GM21515 (cell line): Measurements from ENCODE around the gene DLK2.
A peak's percentile ranks its signal among the peaks of the same experiment; 100 is the strongest.
"Not testable (repeated sequence)": the region's sequence is repeated elsewhere in the genome, so short reads cannot be mapped to it uniquely, and the experiment has no call there.

ENCODE experiments used
- ATAC-seq: cut with Tn5 transposase; IDR thresholded peaks from one replicate; pipeline ENCODE4 v1.9.1; 2021; ENCODE audit not compliant: unreplicated experiment

DLK2 gene

GRCh38 chr6:43481591-43482236, 26.4 kb upstream of the DLK2 start:
- ATAC-seq, result no peak

- ATAC-seq, result no peak
These were observed 25.7 kb upstream of the DLK2 start for GRCh38 chr6:43481075-43481474.

- no peak for ATAC-seq
These were observed 22.6 kb upstream of the DLK2 start for GRCh38 chr6:43478008-43478372.

GRCh38 chr6:43477235-43478007, 22.1 kb upstream of the DLK2 start, which contains the start of gene TJAP1:
Gene TJAP1 (plus strand): TSS chr6:43477570. CDS start chr6:43499002, 21,432 bp downstream.
- ATAC-seq, result peak; percentile 89

DNA sequence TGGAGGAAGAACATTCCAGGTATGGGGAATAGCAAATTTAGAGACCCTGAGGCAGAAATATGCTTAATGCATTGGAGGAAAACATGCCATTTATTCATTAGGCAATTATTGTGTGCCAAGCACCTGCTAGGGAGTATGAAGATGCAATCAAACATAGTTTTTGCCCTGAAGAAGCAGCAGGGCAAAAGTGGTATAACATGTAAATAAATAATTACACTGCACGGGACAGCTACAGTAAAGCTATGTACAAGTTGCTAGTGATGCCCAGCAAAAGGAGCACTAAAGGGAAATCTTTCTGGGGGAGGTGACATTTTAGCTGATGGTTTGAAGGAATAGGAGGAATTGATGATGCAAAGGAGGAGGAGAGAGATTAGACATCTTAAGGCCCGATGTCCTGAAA, 21.4 kb upstream of the DLK2 start:
- no peak for ATAC-seq

- ATAC-seq, result no peak
These were observed 20.2 kb upstream of the DLK2 start for GRCh38 chr6:43475516-43475915.

- no peak for ATAC-seq
These were observed 17.2 kb upstream of the DLK2 start for GRCh38 chr6:43472515-43472914.

DNA sequence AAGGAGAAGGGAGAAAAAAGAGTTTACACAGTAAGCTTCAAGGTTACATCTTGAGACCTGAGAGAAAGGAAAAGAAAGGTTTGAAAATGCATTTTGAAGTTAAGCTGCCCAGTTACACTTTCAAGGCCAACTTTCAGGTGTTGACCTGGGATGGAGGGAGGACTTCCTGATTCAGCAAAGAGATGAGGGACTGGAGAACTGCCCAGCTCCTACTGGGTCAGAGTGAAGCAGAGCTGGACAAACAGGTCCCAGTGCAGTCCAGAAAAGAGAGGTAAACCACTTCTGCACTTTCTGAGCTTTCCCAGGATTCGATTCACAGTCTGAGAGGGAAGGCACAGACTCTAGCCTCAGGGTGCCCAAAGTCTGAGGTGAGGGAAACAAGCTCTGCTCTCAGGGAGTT, 16.1 kb upstream of the DLK2 start:
- ATAC-seq, result no peak

GRCh38 chr6:43469947-43470346, 14.6 kb upstream of the DLK2 start:
- ATAC-seq, result no peak

- no peak for ATAC-seq
These were observed 13.7 kb upstream of the DLK2 start for GRCh38 chr6:43468748-43469681.

DNA sequence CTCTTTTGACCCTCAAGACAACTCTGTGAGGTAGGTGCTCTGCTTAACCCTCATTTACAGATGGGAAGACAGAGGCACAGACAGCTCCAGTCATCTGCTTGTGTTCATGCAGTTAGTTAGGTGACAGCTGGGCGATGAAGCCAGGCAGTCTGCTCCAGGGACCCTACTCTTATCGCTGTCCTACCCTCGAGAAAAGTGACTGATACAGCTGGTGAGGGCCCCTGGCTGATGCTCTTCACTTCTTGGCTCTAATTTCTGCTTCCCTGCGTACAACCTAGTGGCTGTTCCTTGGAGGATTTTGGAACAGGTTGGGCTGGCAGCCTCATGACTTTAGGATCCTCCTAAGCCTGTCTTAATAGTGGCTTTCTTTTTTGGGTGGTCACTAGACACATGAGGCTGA, 12.9 kb upstream of the DLK2 start:
- no peak for ATAC-seq

DNA sequence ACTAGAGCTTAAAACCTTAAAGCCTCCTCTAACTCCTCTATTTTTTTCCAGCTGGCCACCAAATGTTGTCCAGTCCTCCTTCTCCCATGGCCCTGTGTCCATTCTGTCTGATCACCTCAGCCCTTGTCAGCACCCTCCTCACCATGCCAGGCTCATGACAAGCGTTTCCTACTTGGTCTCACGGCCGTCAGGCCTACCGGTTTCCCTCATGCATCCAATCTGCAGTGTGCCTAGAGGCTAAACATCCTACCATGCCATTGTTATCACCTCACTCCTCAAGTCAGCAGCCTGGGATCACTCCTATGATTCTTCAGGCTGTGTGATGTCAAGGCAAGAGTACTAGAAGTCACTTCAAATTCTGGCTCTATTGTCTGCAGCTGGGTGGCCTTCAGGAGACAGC, 12.4 kb upstream of the DLK2 start:
- ATAC-seq, result no peak

DNA sequence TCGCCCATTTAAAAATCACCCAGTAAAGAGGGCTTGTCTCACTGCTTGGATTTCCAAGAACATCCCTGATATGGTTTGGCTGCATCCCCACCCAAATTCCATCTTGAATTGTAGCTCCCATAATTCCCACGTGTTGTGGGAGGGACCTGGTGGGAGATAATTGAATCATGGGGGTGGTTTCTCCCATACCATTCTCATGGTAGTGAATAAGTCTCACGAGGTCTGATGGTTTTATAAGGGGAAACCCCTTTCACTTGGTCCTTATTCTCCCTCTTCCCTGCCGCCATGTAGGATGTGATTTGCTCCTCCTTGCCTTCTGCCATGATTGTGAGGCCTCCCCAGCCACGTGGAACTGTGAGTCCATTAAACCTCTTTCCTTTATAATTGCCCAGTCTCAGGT, 11.9 kb upstream of the DLK2 start:
- ATAC-seq, result not testable (repeated sequence)

- no peak for ATAC-seq
These were observed 10.6 kb upstream of the DLK2 start for GRCh38 chr6:43465948-43466347.

GRCh38 chr6:43464337-43464736, 9.0 kb upstream of the DLK2 start:
- ATAC-seq, result no peak

- ATAC-seq, result no peak
These were observed 6.6 kb upstream of the DLK2 start for GRCh38 chr6:43461936-43462335.

- no peak for ATAC-seq
These were observed 4.7 kb upstream of the DLK2 start for GRCh38 chr6:43460032-43460431.

- ATAC-seq, result no peak
These were observed 4.2 kb upstream of the DLK2 start for GRCh38 chr6:43459535-43459934.

- not testable (repeated sequence) for ATAC-seq
These were observed 2.8 kb upstream of the DLK2 start for GRCh38 chr6:43458154-43458553.

GRCh38 chr6:43457643-43458042, 2.3 kb upstream of the DLK2 start:
- ATAC-seq, result no peak

GRCh38 chr6:43454696-43455530, 435 bp downstream of the DLK2 start:
- ATAC-seq, result no peak
